ENCODE data around the gene CMTR1. TPM values are rescaled to one million over a fixed set of nuclear protein-coding genes. Genes with fewer than 3 reads are reported as not detected.

The CMTR1 gene
- total RNA-seq, 2 experiments from 2014 or later = 53.3 to 55.2 TPM

- Mint-ChIP-seq H3K9me3 (no peaks in the 10 kb centered on the region), H3K4me3 (no peak overlapping the region), H3K36me3 (peaks cover 38% of the 10 kb centered on the region), H3K27me3 (no peaks in the 10 kb centered on the region), H3K4me1 (peaks cover 16% of the 10 kb centered on the region), H3K27ac (no peak overlapping the region)
- DNase-seq = no peak
These were observed 19.5 kb downstream of the CMTR1 start for GRCh38 chr6:37452522-37452921.

GRCh38 chr6:37454420-37455140 lies 21.6 kb downstream of the CMTR1 start:
- Mint-ChIP-seq H3K27me3 (no peaks in the 10 kb centered on the region), H3K9me3 (no peaks in the 10 kb centered on the region), H3K4me1 (peaks cover 16% of the 10 kb centered on the region), H3K36me3 (peaks cover 41% of the 10 kb centered on the region), H3K27ac (no peak overlapping the region), H3K4me3 (no peak overlapping the region)
- DNase-seq = no peak

GRCh38 chr6:37456126-37456525 lies 23.1 kb downstream of the CMTR1 start:
- no peaks in the 10 kb centered on the region for H3K9me3 Mint-ChIP-seq
- H3K4me3 Mint-ChIP-seq = no peak overlapping the region
- no peak overlapping the region for H3K27ac Mint-ChIP-seq
- H3K27me3 Mint-ChIP-seq = no peaks in the 10 kb centered on the region
- H3K36me3 Mint-ChIP-seq = peaks cover 38% of the 10 kb centered on the region
- H3K4me1 Mint-ChIP-seq = peaks cover 16% of the 10 kb centered on the region
- DNase-seq = no peak

- H3K4me1 Mint-ChIP-seq = peaks cover 12% of the 10 kb centered on the region
- H3K9me3 Mint-ChIP-seq = no peaks in the 10 kb centered on the region
- H3K27me3 Mint-ChIP-seq = no peaks in the 10 kb centered on the region
- H3K4me3 Mint-ChIP-seq = no peak overlapping the region
- no peak overlapping the region for H3K27ac Mint-ChIP-seq
- DNase-seq = no peak
- peaks cover 37% of the 10 kb centered on the region for H3K36me3 Mint-ChIP-seq
These were observed 24.0 kb downstream of the CMTR1 start for GRCh38 chr6:37456816-37457560.

GRCh38 chr6:37459981-37460800 lies 27.2 kb downstream of the CMTR1 start:
- Mint-ChIP-seq H3K27ac (no peak overlapping the region), H3K36me3 (peaks cover 30% of the 10 kb centered on the region), H3K27me3 (no peaks in the 10 kb centered on the region), H3K4me3 (no peak overlapping the region), H3K9me3 (no peaks in the 10 kb centered on the region), H3K4me1 (no peaks in the 10 kb centered on the region)
- DNase-seq = no peak

GRCh38 chr6:37460805-37461204 lies 27.8 kb downstream of the CMTR1 start:
- Mint-ChIP-seq H3K4me3 (no peak overlapping the region), H3K27ac (no peak overlapping the region)

GRCh38 chr6:37463110-37463509 lies 30.1 kb downstream of the CMTR1 start:
- no peaks in the 10 kb centered on the region for H3K4me1 Mint-ChIP-seq
- peaks cover 43% of the 10 kb centered on the region for H3K36me3 Mint-ChIP-seq
- H3K9me3 Mint-ChIP-seq = peaks cover 4% of the 10 kb centered on the region
- H3K27me3 Mint-ChIP-seq = no peaks in the 10 kb centered on the region
- no peak overlapping the region for H3K27ac Mint-ChIP-seq
- DNase-seq = no peak
- H3K4me3 Mint-ChIP-seq = no peak overlapping the region

More at GRCh38 chr6:37460805-37461204, 27.8 kb downstream of the CMTR1 start:
- Mint-ChIP-seq H3K36me3 (peaks cover 29% of the 10 kb centered on the region), H3K4me1 (no peaks in the 10 kb centered on the region), H3K27me3 (no peaks in the 10 kb centered on the region), H3K9me3 (no peaks in the 10 kb centered on the region)
- no peak for DNase-seq

- Mint-ChIP-seq H3K9me3 (peaks cover 4% of the 10 kb centered on the region), H3K36me3 (peaks cover 37% of the 10 kb centered on the region), H3K27ac (no peak overlapping the region), H3K27me3 (no peaks in the 10 kb centered on the region), H3K4me3 (no peak overlapping the region), H3K4me1 (peaks cover 2% of the 10 kb centered on the region)
- DNase-seq = no peak
These were observed 34.7 kb downstream of the CMTR1 start for GRCh38 chr6:37467718-37468117.

GRCh38 chr6:37473364-37474095 lies 40.5 kb downstream of the CMTR1 start:
- H3K27ac Mint-ChIP-seq = no peak overlapping the region

GRCh38 chr6:37474316-37474715 lies 41.3 kb downstream of the CMTR1 start:
- Mint-ChIP-seq H3K4me1 (peaks cover 2% of the 10 kb centered on the region), H3K9me3 (no peaks in the 10 kb centered on the region), H3K27me3 (no peaks in the 10 kb centered on the region), H3K27ac (no peak overlapping the region), H3K36me3 (peaks cover 23% of the 10 kb centered on the region), H3K4me3 (no peak overlapping the region)
- no peak for DNase-seq

More at GRCh38 chr6:37473364-37474095, 40.5 kb downstream of the CMTR1 start:
- no peak for DNase-seq
- no peaks in the 10 kb centered on the region for H3K9me3 Mint-ChIP-seq
- H3K4me3 Mint-ChIP-seq = no peak overlapping the region
- H3K27me3 Mint-ChIP-seq = no peaks in the 10 kb centered on the region
- peaks cover 2% of the 10 kb centered on the region for H3K4me1 Mint-ChIP-seq
- peaks cover 24% of the 10 kb centered on the region for H3K36me3 Mint-ChIP-seq

GRCh38 chr6:37477191-37477590 lies 44.2 kb downstream of the CMTR1 start:
- Mint-ChIP-seq H3K27ac (no peak overlapping the region), H3K4me3 (no peak overlapping the region), H3K27me3 (no peaks in the 10 kb centered on the region), H3K9me3 (no peaks in the 10 kb centered on the region), H3K4me1 (no peaks in the 10 kb centered on the region), H3K36me3 (peaks cover 16% of the 10 kb centered on the region)
- no peak for DNase-seq

- Mint-ChIP-seq H3K9me3 (no peaks in the 10 kb centered on the region), H3K27me3 (no peaks in the 10 kb centered on the region), H3K4me1 (no peaks in the 10 kb centered on the region), H3K4me3 (no peak overlapping the region), H3K27ac (no peak overlapping the region), H3K36me3 (peaks cover 20% of the 10 kb centered on the region)
- DNase-seq = no peak
These were observed 44.8 kb downstream of the CMTR1 start for GRCh38 chr6:37477656-37478435.

GRCh38 chr6:37478827-37479226 lies 45.8 kb downstream of the CMTR1 start:
- H3K4me3 Mint-ChIP-seq = no peak overlapping the region
- no peaks in the 10 kb centered on the region for H3K27me3 Mint-ChIP-seq
- no peaks in the 10 kb centered on the region for H3K4me1 Mint-ChIP-seq
- H3K27ac Mint-ChIP-seq = no peak overlapping the region
- DNase-seq = no peak
- peaks cover 17% of the 10 kb centered on the region for H3K36me3 Mint-ChIP-seq
- H3K9me3 Mint-ChIP-seq = no peaks in the 10 kb centered on the region

GRCh38 chr6:37479266-37479854 lies 46.3 kb downstream of the CMTR1 start:
- H3K4me1 Mint-ChIP-seq = no peaks in the 10 kb centered on the region
- peaks cover 12% of the 10 kb centered on the region for H3K36me3 Mint-ChIP-seq
- H3K27ac Mint-ChIP-seq = no peak overlapping the region
- no peaks in the 10 kb centered on the region for H3K9me3 Mint-ChIP-seq
- H3K27me3 Mint-ChIP-seq = no peaks in the 10 kb centered on the region
- no peak for DNase-seq
- H3K4me3 Mint-ChIP-seq = no peak overlapping the region
